Sigmoid colon (tissue), 7 donors: ENCODE results near the gene ZNF655. TPM values are rescaled to one million over a fixed set of nuclear protein-coding genes. Genes with fewer than 3 reads are reported as not detected.
"Not testable (repeated sequence)": the region's sequence is repeated elsewhere in the genome, so short reads cannot be mapped to it uniquely, and the experiment has no call there.

Experiments used
- DNase-seq: peaks from one replicate; pipeline ENCODE4 v3.0.0-alpha.2; 2019
- H3K27ac ChIP-seq, 4 donors: fragments of 200-600 bp; sonication (generic); one replicate each; pipeline ENCODE4 v1.5.1; 2016 to 2019; ENCODE audit warnings: mild to moderate bottlenecking in 1 of 4
- H3K27me3 ChIP-seq, 3 donors: fragments of 200-600 bp; sonication (generic); one replicate each; pipeline ENCODE4 v1.5.1; 2019; ENCODE audit warnings: mild to moderate bottlenecking in 1 of 3
- H3K36me3 ChIP-seq, 4 donors: fragments of 200-600 bp; sonication (generic); one replicate each; pipeline ENCODE4 v1.5.1; 2016 to 2019
- H3K4me1 ChIP-seq, 4 donors: fragments of 200-600 bp; sonication (generic); one replicate each; pipeline ENCODE4 v1.5.1; 2017 to 2019
- H3K4me3 ChIP-seq, 4 donors: fragments of 200-600 bp; sonication (generic); one replicate each; pipeline ENCODE4 v1.5.1; 2017 to 2019; ENCODE audit warnings: mild to moderate bottlenecking in 2 of 4, moderate library complexity in 1 of 4
- H3K9me3 ChIP-seq, 4 donors: fragments of 200-600 bp in 3 of 4; sonication (generic) in 3 of 4; one replicate each; pipeline versions ENCODE4 v1.5.1 to v1.6.1; 2013 to 2019
- EP300 ChIP-seq, 4 donors: sonication (generic); formaldehyde crosslinking; IDR thresholded peaks; one replicate each; pipeline ENCODE4 v1.6.1; 2017; ENCODE audit warnings: antibody characterized with exemption in 4 of 4
- POLR2A ChIP-seq, 2 donors: fragments of 450-650 bp; IDR thresholded peaks; one replicate each; pipeline ENCODE4 v1.6.1; 2016; ENCODE audit warnings: antibody characterized with exemption in 2 of 2, mild to moderate bottlenecking in 2 of 2, moderate library complexity in 2 of 2
- POLR2AphosphoS5 ChIP-seq, 4 donors: sonication (generic); formaldehyde crosslinking; IDR thresholded peaks; one replicate each; pipeline ENCODE4 v1.6.1; 2017; ENCODE audit warnings: antibody characterized with exemption in 4 of 4
- WGBS, 2 donors: extraction: QIAGEN DNeasy Blood & Tissue Kit; methylation state at CpG; one replicate each; pipeline ENCODE4 v1.1.7; 2013; 5-methylcytosine and 5-hydroxymethylcytosine counted together
- intact Hi-C: fragments of 100-400 bp; cut with DNase I; formaldehyde crosslinking; loops from one replicate; pipeline ENCODE4 v1.15.1; 2023
- polyA plus RNA-seq, 3 donors: library from polyadenylated mRNA; stranded (reverse); fragments of 200-250 nt; gene quantifications; one replicate each; pipeline ENCODE4 v1.2.3, GENCODE V29; 2013
- total RNA-seq, 4 donors: library from RNA; depleted of rRNA; stranded (reverse); fragments of >200 nt; gene quantifications; one replicate each; pipeline ENCODE4 v1.1.0, GENCODE V29; 2016
- TF ChIP-seq, protein P1 (sequence below), 4 experiments: fragments of 450-650 bp in 3 of 4; fragments of 200-600 bp in 1 of 4; IDR thresholded peaks; one replicate each; pipeline ENCODE4 v1.5.1; 2016 to 2019; ENCODE audit warnings: antibody characterized with exemption in 4 of 4, mild to moderate bottlenecking in 3 of 4, moderate library complexity in 2 of 4
- donor health status: healthy with polysubstance abuse.
- donor health status: Bipolar disorder and iron deficiency.
- donor health status: healthy.

The ZNF655 gene
- total and polyA plus RNA-seq, 7 donors = 45.0 to 148 (median 124) TPM

DNA sequence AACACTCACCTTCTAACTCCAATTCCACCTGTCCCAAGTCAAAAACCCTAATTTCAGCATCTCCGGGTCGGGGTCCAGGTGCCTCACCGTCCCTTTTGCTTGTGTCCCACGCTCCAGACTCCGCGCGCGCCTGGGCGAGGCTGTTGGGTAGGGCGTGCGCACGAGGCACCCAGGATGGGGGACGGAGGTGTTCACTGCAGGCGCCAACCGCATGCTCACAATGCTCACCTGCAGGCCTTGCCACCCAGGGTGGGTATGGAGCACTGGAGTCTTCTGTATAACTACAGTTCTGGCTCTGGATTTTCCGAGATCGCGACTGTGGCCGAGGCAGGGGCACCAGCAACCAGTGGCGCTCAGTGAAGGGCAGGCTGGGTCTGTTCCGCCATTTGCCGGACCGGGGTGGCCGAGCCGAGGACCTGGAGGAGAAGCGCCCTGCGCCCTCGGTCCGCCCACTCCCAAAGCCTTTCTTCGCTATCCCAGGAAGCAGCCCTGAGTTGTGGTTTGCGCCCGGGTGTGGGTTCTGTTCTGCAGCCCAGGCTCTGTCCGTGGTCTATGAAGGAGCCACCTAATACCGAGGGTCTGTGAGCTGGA is 15.3 kb upstream of the ZNF655 start:
- Histone ChIP-seq H3K4me3 (no peak overlapping the region), H3K4me1 (no peaks in the 10 kb centered on the region), H3K27ac (no peak overlapping the region), H3K9me3 (peaks cover 7 to 27% (median 8%) of the 10 kb centered on the region in 4 donors), H3K36me3 (peaks cover 0 to 15% (median 7%) of the 10 kb centered on the region in 4 donors), H3K27me3 (no peaks in the 10 kb centered on the region)
- 95 to 97% methylated on average over 34 of the region's 34 CpGs for WGBS, 2 donors
- intact Hi-C loops = no loop called here
- no peak for TF ChIP-seq POLR2A (IDR thresholded peaks at IDR 0.05)
- TF ChIP-seq EP300 (IDR thresholded peaks at IDR 0.05) = no peak
- TF ChIP-seq POLR2AphosphoS5 (IDR thresholded peaks at IDR 0.05) = no peak
- TF ChIP-seq, protein P1, sequence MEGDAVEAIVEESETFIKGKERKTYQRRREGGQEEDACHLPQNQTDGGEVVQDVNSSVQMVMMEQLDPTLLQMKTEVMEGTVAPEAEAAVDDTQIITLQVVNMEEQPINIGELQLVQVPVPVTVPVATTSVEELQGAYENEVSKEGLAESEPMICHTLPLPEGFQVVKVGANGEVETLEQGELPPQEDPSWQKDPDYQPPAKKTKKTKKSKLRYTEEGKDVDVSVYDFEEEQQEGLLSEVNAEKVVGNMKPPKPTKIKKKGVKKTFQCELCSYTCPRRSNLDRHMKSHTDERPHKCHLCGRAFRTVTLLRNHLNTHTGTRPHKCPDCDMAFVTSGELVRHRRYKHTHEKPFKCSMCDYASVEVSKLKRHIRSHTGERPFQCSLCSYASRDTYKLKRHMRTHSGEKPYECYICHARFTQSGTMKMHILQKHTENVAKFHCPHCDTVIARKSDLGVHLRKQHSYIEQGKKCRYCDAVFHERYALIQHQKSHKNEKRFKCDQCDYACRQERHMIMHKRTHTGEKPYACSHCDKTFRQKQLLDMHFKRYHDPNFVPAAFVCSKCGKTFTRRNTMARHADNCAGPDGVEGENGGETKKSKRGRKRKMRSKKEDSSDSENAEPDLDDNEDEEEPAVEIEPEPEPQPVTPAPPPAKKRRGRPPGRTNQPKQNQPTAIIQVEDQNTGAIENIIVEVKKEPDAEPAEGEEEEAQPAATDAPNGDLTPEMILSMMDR (IDR thresholded peaks at IDR 0.05) = no peak
- DNase-seq = no peak

DNA sequence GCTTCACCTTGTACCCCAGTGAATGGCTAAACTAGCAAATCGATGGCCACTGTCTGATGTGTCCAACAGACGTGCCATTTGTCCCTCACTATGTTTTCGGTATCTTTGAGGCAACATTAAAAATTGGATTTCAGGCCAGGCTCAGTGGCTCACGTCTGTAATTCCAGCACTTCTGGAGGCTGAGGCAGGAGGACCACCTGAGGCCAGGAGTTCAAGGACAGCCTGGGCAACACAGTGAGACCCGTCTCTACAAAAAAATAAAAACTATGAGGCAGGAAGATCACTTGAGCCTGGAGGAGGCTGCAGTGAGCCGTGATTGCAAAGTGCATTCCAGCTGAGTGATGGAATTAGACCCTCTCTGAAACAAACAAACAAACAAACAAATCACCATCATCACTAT is 14.5 kb upstream of the ZNF655 start:
- peaks cover 0 to 20% (median 9%) of the 10 kb centered on the region in 4 donors for H3K36me3 ChIP-seq
- no peak overlapping the region for H3K27ac ChIP-seq
- H3K4me3 ChIP-seq = no peak overlapping the region
- intact Hi-C loops = no loop called here
- peaks cover 7 to 28% (median 8%) of the 10 kb centered on the region in 4 donors for H3K9me3 ChIP-seq
- H3K4me1 ChIP-seq = no peaks in the 10 kb centered on the region
- no peaks in the 10 kb centered on the region for H3K27me3 ChIP-seq
- TF ChIP-seq POLR2AphosphoS5 (IDR thresholded peaks at IDR 0.05) (no peak), POLR2A (IDR thresholded peaks at IDR 0.05) (no peak), EP300 (IDR thresholded peaks at IDR 0.05) (no peak)
- TF ChIP-seq, protein P1 (IDR thresholded peaks at IDR 0.05) = no peak
- DNase-seq = no peak
- WGBS, 2 donors = 94 to 96% methylated on average over 6 of the region's 6 CpGs

DNA sequence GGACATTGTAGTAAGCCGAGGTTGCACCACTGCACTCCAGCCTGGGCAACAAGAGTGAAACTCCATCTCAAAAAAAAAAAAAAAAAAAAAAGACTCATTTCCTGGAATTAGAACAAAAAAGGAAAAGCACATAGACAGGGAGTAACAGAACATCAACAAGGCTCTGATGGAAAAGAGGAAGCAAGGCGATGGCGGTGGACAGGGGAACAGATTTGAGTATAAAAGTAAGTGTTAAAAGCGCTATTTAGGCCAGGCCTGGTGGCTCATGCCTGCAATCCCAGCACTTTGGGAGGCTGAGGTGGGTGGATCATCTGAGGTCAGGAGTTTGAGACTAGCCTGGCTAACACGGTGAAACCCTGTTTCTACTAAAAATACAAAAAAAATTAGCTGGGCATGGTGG is 13.1 kb upstream of the ZNF655 start:
- H3K27ac ChIP-seq, intact Hi-C loops, H3K27me3 ChIP-seq, H3K4me3 ChIP-seq, H3K4me1 ChIP-seq, DNase-seq: not testable (repeated sequence)
- peaks cover 5 to 18% (median 6%) of the 10 kb centered on the region in 4 donors for H3K9me3 ChIP-seq
- WGBS, 2 donors = 98% methylated on average over 5 of the region's 5 CpGs
- peaks cover 0 to 20% (median 9%) of the 10 kb centered on the region in 4 donors for H3K36me3 ChIP-seq

DNA sequence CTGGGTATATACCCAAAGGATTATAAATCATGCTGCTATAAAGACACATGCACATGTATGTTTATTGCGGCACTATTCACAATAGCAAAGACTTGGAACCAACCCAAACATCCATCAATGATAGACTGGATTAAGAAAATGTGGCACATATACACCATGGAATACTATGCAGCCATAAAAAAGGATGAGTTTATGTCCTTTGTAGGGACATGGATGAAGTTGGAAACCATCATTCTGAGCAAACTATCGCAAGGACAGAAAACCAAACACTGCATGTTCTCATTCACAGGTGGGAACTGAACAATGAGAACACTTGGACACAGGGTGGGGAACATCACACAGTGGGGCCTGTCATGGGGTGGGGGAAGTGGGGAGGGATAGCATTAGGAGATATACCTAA is 8.9 kb upstream of the ZNF655 start:
- H3K27me3 ChIP-seq, intact Hi-C loops, H3K4me3 ChIP-seq, H3K9me3 ChIP-seq, DNase-seq, H3K27ac ChIP-seq: not testable (repeated sequence)
- peaks cover 0 to 24% (median 6%) of the 10 kb centered on the region in 4 donors for H3K36me3 ChIP-seq
- H3K4me1 ChIP-seq = peaks cover 0 to 20% (median 11%) of the 10 kb centered on the region in 4 donors
- WGBS, 2 donors = 95 to 100% methylated on average over 1 of the region's 2 CpGs

DNA sequence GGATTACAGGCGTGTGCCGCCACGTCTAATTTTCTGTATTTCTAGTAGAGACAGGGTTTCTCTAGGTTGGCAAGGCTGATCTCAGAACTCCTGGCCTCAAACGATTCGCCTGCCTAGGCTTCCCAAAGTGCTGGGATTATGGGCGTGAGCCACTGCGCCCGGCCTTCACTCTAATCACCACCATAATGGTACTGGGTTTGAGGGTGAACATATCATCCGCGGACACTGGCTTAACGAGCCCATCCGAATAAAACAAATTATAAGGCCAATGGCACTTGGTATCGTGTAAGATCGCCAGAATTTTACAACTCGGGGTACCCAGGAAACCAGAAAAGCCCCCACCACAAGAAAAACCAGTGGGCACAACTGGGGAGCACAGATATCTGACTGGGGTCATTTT is 7.1 kb upstream of the ZNF655 start:
- TF ChIP-seq POLR2A (IDR thresholded peaks at IDR 0.05) (no peak), POLR2AphosphoS5 (IDR thresholded peaks at IDR 0.05) (no peak), EP300 (IDR thresholded peaks at IDR 0.05) (no peak)
- TF ChIP-seq, protein P1 (IDR thresholded peaks at IDR 0.05) = no peak
- no peaks in the 10 kb centered on the region for H3K27me3 ChIP-seq
- H3K27ac ChIP-seq = peak overlapping the region; percentile 81 to 88 (median 84)
- intact Hi-C loops = loop anchor here (5.0 to 10.0 kb wide), 3 partner anchors 66 to 1297 kb away; partner anchors contain the start of genes ARPC1A, TECPR1 and ZSCAN25
- peaks cover 0 to 20% (median 12%) of the 10 kb centered on the region in 4 donors for H3K4me1 ChIP-seq
- 15 to 16% methylated on average over 15 of the region's 15 CpGs for WGBS, 2 donors
- no peak for DNase-seq
- H3K9me3 ChIP-seq = peaks cover 0 to 4% (median 2%) of the 10 kb centered on the region in 4 donors
- H3K36me3 ChIP-seq = peaks cover 0 to 39% (median 6%) of the 10 kb centered on the region in 4 donors
- H3K4me3 ChIP-seq = peak overlapping the region; percentile 77 to 96 (median 87)
